ENCODE results near the gene SEC14L3. TPM values are rescaled to one million over a fixed set of nuclear protein-coding genes. Genes with fewer than 3 reads are reported as not detected.

Gene SEC14L3
- total and polyA plus RNA-seq, 2 donors from 2014 or later = not detected

DNA sequence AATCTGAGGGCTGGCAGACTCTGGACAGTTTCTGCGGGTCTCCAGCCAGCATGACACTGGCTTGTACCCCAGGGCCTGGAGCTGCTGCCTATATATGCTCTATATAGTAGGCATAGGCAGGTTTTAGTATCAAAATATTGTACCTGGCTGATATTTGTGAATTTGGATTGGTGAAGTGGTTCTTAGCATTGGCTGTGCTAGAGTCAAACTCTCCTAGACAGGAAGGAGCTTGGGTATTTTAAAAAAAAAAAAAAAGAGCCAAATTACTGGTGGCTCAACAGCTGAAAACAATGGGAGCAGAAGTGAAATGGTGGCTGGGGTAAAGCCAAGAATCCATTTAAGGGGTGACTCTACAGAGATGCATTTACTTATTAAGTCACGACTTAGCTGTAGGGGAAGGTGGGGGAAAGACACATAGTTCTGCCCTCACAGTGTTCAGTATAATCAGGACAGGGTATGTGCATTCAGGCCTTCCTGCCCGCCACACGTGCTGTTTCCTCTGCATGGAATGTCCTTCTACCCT, 57.2 kb downstream of the SEC14L3 start:
- FAIRE-seq = no peak
- no peak overlapping the region for H3K27ac ChIP-seq (ENCODE audit: low read depth in 2 of 2, low read length in 2 of 2)
- H3K9me3 ChIP-seq (ENCODE audit: control insufficient read depth in 2 of 3, insufficient read depth in 1 of 3, low read length in 3 of 3) = no peaks in the 10 kb centered on the region
- H3K36me3 ChIP-seq (ENCODE audit: control insufficient read depth in 2 of 3, insufficient read depth in 3 of 3, low read length in 3 of 3) = peaks cover 0 to 30% (median 3%) of the 10 kb centered on the region in 3 donors
- intact Hi-C loops (cut with DNase I) = no loop called here
- H3K4me1 ChIP-seq (ENCODE audit: control insufficient read depth in 2 of 3, insufficient read depth in 2 of 3, low read depth in 1 of 3, low read length in 3 of 3) = no peaks in the 10 kb centered on the region
- H3K9ac ChIP-seq (ENCODE audit: low read length in 3 of 3) = no peak overlapping the region
- no peak for DNase-seq
- TF ChIP-seq, protein P1, sequence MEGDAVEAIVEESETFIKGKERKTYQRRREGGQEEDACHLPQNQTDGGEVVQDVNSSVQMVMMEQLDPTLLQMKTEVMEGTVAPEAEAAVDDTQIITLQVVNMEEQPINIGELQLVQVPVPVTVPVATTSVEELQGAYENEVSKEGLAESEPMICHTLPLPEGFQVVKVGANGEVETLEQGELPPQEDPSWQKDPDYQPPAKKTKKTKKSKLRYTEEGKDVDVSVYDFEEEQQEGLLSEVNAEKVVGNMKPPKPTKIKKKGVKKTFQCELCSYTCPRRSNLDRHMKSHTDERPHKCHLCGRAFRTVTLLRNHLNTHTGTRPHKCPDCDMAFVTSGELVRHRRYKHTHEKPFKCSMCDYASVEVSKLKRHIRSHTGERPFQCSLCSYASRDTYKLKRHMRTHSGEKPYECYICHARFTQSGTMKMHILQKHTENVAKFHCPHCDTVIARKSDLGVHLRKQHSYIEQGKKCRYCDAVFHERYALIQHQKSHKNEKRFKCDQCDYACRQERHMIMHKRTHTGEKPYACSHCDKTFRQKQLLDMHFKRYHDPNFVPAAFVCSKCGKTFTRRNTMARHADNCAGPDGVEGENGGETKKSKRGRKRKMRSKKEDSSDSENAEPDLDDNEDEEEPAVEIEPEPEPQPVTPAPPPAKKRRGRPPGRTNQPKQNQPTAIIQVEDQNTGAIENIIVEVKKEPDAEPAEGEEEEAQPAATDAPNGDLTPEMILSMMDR (IDR thresholded peaks at IDR 0.05; ENCODE audit: borderline replicate concordance, extremely low read depth, insufficient read depth) = no peak
- H3K4me3 ChIP-seq (ENCODE audit: low read length in 3 of 3) = no peak overlapping the region
- no peaks in the 10 kb centered on the region for H3K27me3 ChIP-seq (ENCODE audit: control insufficient read depth, insufficient read depth, low read length)

DNA sequence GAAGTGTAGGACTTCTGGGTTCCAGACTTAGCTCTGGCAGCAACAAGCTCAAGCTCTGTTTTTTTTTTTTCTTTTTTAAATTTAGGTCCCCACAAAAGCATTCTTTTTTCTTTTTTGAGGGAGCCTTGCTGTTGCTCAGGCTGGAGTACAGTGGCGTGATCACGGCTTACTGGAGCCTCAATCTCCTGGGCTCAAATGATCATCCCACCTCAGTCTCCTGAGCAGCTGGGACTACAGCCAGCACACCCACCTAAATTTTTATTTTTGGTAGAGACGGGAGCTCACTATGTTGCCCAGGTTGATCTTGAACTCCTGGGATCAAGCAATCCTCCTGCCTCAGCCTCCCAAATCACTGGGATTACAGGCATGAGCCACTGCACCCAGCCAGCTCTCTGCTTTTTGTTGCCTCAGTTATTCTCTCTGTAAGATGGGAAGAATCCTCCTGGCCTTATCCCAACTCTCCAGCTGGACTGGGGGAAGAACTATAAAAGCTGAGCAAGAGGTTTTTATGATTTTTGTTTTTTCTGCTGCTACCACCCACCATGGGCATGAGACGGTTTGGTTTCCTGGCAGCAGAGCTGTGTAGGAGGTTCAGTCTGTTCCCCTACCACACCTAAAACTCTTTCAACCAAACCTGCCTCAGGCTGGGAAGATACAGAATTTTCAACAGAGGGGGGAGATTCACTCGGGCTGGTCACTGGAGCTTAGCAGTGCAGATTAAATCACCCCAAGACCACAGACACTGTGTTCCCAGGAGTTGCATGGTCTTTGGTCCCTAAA, 57.9 kb downstream of the SEC14L3 start:
- FAIRE-seq = no peak
- intact Hi-C loops (cut with DNase I) = no loop called here
- Histone ChIP-seq H3K27ac (ENCODE audit: low read depth in 2 of 2, low read length in 2 of 2) (no peak overlapping the region), H3K27me3 (ENCODE audit: control insufficient read depth, insufficient read depth, low read length) (no peaks in the 10 kb centered on the region), H3K4me3 (ENCODE audit: low read length in 3 of 3) (no peak overlapping the region), H3K4me1 (ENCODE audit: control insufficient read depth in 2 of 3, insufficient read depth in 2 of 3, low read depth in 1 of 3, low read length in 3 of 3) (no peaks in the 10 kb centered on the region), H3K36me3 (ENCODE audit: control insufficient read depth in 2 of 3, insufficient read depth in 3 of 3, low read length in 3 of 3) (peaks cover 0 to 35% (median 3%) of the 10 kb centered on the region in 3 donors), H3K9me3 (ENCODE audit: control insufficient read depth in 2 of 3, insufficient read depth in 1 of 3, low read length in 3 of 3) (no peaks in the 10 kb centered on the region), H3K9ac (ENCODE audit: low read length in 3 of 3) (no peak overlapping the region)
- no peak for DNase-seq
- TF ChIP-seq, protein P1 (IDR thresholded peaks at IDR 0.05; ENCODE audit: borderline replicate concordance, extremely low read depth, insufficient read depth) = no peak

GRCh38 chr22:30413001-30413400, 58.8 kb downstream of the SEC14L3 start:
- Histone ChIP-seq H3K4me3 (ENCODE audit: low read length in 3 of 3) (no peak overlapping the region), H3K4me1 (ENCODE audit: control insufficient read depth in 2 of 3, insufficient read depth in 2 of 3, low read depth in 1 of 3, low read length in 3 of 3) (no peaks in the 10 kb centered on the region), H3K27me3 (ENCODE audit: control insufficient read depth, insufficient read depth, low read length) (no peaks in the 10 kb centered on the region), H3K36me3 (ENCODE audit: control insufficient read depth in 2 of 3, insufficient read depth in 3 of 3, low read length in 3 of 3) (peaks cover 0 to 29% (median 6%) of the 10 kb centered on the region in 3 donors), H3K9ac (ENCODE audit: low read length in 3 of 3) (no peak overlapping the region), H3K27ac (ENCODE audit: low read depth in 2 of 2, low read length in 2 of 2) (no peak overlapping the region), H3K9me3 (ENCODE audit: control insufficient read depth in 2 of 3, insufficient read depth in 1 of 3, low read length in 3 of 3) (no peaks in the 10 kb centered on the region)
- intact Hi-C loops (cut with DNase I) = no loop called here
- TF ChIP-seq, protein P1 (IDR thresholded peaks at IDR 0.05; ENCODE audit: borderline replicate concordance, extremely low read depth, insufficient read depth) = no peak
- FAIRE-seq (no peak), DNase-seq (no peak)
